NCI-H2196 treated with DMSO at 0.1 percent for 48 hours (cell line): ENCODE measurements around the gene C19orf53.
A peak's percentile ranks its signal among the peaks of the same experiment; 100 is the strongest.
"Not testable (repeated sequence)": the region's sequence is repeated elsewhere in the genome, so short reads cannot be mapped to it uniquely, and the experiment has no call there.

Source experiments
- DNase-seq: peaks from one replicate; lab custom pipeline; 2025; ENCODE audit not compliant: unreplicated experiment; lab: John Stamatoyannopoulos, UW

C19orf53 gene

GRCh38 chr19:13774217-13775191, at the start of gene C19orf53:
TSS of gene C19orf53 (plus strand) at chr19:13774456. CDS start at chr19:13774478, 22 bp downstream.
- peak; percentile 79 for DNase-seq

GRCh38 chr19:13726323-13726722, 47.9 kb upstream of the C19orf53 start:
- no peak for DNase-seq

GRCh38 chr19:13727798-13728197, 46.5 kb upstream of the C19orf53 start:
- no peak for DNase-seq

- DNase-seq: no peak
Measured at GRCh38 chr19:13729859-13730258, 44.4 kb upstream of the C19orf53 start.

GRCh38 chr19:13731147-13731964, 42.9 kb upstream of the C19orf53 start:
- peak; percentile 91 for DNase-seq

- no peak for DNase-seq
Measured at GRCh38 chr19:13732337-13732736, 41.9 kb upstream of the C19orf53 start.

GRCh38 chr19:13734751-13735150, 39.5 kb upstream of the C19orf53 start:
- DNase-seq: no peak

GRCh38 chr19:13738073-13738472, 36.2 kb upstream of the C19orf53 start:
- DNase-seq: no peak

GRCh38 chr19:13741893-13742292, 32.4 kb upstream of the C19orf53 start:
- no peak for DNase-seq

- DNase-seq: no peak
Measured at GRCh38 chr19:13742756-13743155, 31.5 kb upstream of the C19orf53 start.

- DNase-seq: no peak
Measured at GRCh38 chr19:13744174-13744573, 30.1 kb upstream of the C19orf53 start.

GRCh38 chr19:13747098-13747453, 27.2 kb upstream of the C19orf53 start:
- DNase-seq: no peak

GRCh38 chr19:13748169-13748828, 26.0 kb upstream of the C19orf53 start:
- DNase-seq: no peak

- DNase-seq: no peak
Measured at GRCh38 chr19:13751436-13751835, 22.8 kb upstream of the C19orf53 start.

- DNase-seq: not testable (repeated sequence)
Measured at GRCh38 chr19:13753622-13754021, 20.6 kb upstream of the C19orf53 start.

- DNase-seq: no peak
Measured at GRCh38 chr19:13756210-13756609, 18.0 kb upstream of the C19orf53 start.

- no peak for DNase-seq
Measured at GRCh38 chr19:13757805-13758772, 16.2 kb upstream of the C19orf53 start.

GRCh38 chr19:13758795-13759194, 15.5 kb upstream of the C19orf53 start:
- DNase-seq: no peak

- no peak for DNase-seq
Measured at GRCh38 chr19:13761423-13761822, 12.8 kb upstream of the C19orf53 start.

- no peak for DNase-seq
Measured at GRCh38 chr19:13762635-13763235, 11.5 kb upstream of the C19orf53 start.
